Measurements from ENCODE around the gene TAPT1.

- no peak for TF ChIP-seq CTCF (IDR thresholded peaks at IDR 0.05)
- TF ChIP-seq POLR2AphosphoS5 (IDR thresholded peaks at IDR 0.05; ENCODE audit: low read depth, low read length), result no peak
- no peak for TF ChIP-seq SIN3A (IDR thresholded peaks at IDR 0.05; ENCODE audit: borderline replicate concordance, insufficient read depth, low read depth, low read length)
- TF ChIP-seq TCF7L2 (IDR thresholded peaks at IDR 0.05; ENCODE audit: low read depth, low read length), result no peak
These were observed 109.7 kb downstream of the TAPT1 start for GRCh38 chr4:16116493-16116990.
